ENCODE measurements around the gene TMPRSS11D. TPM values are rescaled to one million over a fixed set of nuclear protein-coding genes. Genes with fewer than 3 reads are reported as not detected.

Gene TMPRSS11D
- total RNA-seq, 1 experiment from 2014 or later = not detected

DNA sequence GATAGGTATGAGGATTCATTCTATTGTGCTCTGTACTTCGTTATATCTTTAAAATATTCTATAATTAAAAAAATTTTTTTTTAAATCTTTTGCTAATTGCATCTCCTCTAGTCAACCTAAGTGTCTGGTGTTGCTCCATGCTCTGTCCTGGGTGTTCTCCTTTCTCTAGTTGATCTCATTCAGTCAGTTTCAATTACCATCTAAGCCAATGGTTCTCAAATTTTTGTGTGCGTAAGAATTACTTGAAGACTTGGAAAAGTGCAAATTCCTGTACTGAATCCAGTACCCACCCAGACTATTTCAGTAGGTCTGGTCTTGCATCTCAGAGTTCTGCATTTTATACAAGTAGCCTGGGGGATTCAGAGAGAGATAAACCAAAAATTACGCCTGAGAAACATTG is 6.7 kb downstream of the TMPRSS11D start:
- Mint-ChIP-seq H3K9me3 (no peaks in the 10 kb centered on the region), H3K36me3 (ENCODE audit: insufficient read depth in 1 of 3, low read depth in 3 of 3) (no peaks in the 10 kb centered on the region), H3K4me3 (no peak overlapping the region), H3K27me3 (ENCODE audit: low read depth) (no peaks in the 10 kb centered on the region), H3K27ac (no peak overlapping the region), H3K4me1 (peaks cover 9 to 11% of the 10 kb centered on the region in 2 experiments)
- Histone ChIP-seq H2BK20ac (ENCODE audit: low read depth, low read length, poor library complexity, severe bottlenecking) (no peak overlapping the region), H2AK5ac (ENCODE audit: insufficient read length, low read length) (no peak overlapping the region), H3K56ac (ENCODE audit: insufficient read length, low read depth, low read length) (no peak overlapping the region), H3K9me3 (ENCODE audit: control insufficient read depth, low read depth, low read length) (no peaks in the 10 kb centered on the region), H4K8ac (replicated peaks; ENCODE audit: insufficient read length, low read depth, low read length) (no peak overlapping the region), H3K18ac (ENCODE audit: insufficient read length, low read depth, low read length) (no peak overlapping the region), H3K14ac (ENCODE audit: insufficient read depth, low read length) (no peak overlapping the region), H3K4ac (ENCODE audit: low read depth, low read length) (no peak overlapping the region), H4K20me1 (ENCODE audit: control insufficient read depth, insufficient read depth, insufficient read length) (no peaks in the 10 kb centered on the region), H2BK5ac (ENCODE audit: insufficient read length, low read length) (no peak overlapping the region), H3T11ph (ENCODE audit: low read length) (no peak overlapping the region), H3K4me2 (ENCODE audit: insufficient read depth, insufficient read length, low read length) (no peak overlapping the region), H2BK12ac (ENCODE audit: insufficient read length, low read depth, low read length) (no peak overlapping the region), H3K27ac (ENCODE audit: insufficient read length, low read depth, low read length) (no peak overlapping the region), H2AFZ (ENCODE audit: low read length) (no peak overlapping the region), H3K4me1 (ENCODE audit: insufficient read depth, low read length) (no peaks in the 10 kb centered on the region), H4K91ac (ENCODE audit: insufficient read length, low read depth, low read length) (no peak overlapping the region), H3K79me1 (ENCODE audit: insufficient read depth, low read depth, low read length, poor library complexity, severe bottlenecking) (no peaks in the 10 kb centered on the region), H2BK15ac (ENCODE audit: low read depth, low read length) (no peak overlapping the region), H3K9ac (ENCODE audit: extremely low read depth, insufficient read length, low read length) (no peak overlapping the region), H4K5ac (ENCODE audit: insufficient read length, low read depth, low read length) (no peak overlapping the region), H2BK120ac (ENCODE audit: low read depth, low read length, poor library complexity, severe bottlenecking) (no peak overlapping the region), H3K79me2 (ENCODE audit: insufficient read depth, low read length) (no peaks in the 10 kb centered on the region), H3K23ac (ENCODE audit: insufficient read length, low read depth, low read length) (no peak overlapping the region), H3K27me3 (ENCODE audit: insufficient read depth, low read length) (no peaks in the 10 kb centered on the region), H3K23me2 (ENCODE audit: insufficient read length, low read depth, low read length, poor library complexity, severe bottlenecking) (no peaks in the 10 kb centered on the region)
- WGBS (ENCODE audit: extremely low coverage, insufficient read length, low lambda C conversion rate) = no CpG with 5 or more reads among the region's 3 CpGs
- TF ChIP-seq, protein P1, sequence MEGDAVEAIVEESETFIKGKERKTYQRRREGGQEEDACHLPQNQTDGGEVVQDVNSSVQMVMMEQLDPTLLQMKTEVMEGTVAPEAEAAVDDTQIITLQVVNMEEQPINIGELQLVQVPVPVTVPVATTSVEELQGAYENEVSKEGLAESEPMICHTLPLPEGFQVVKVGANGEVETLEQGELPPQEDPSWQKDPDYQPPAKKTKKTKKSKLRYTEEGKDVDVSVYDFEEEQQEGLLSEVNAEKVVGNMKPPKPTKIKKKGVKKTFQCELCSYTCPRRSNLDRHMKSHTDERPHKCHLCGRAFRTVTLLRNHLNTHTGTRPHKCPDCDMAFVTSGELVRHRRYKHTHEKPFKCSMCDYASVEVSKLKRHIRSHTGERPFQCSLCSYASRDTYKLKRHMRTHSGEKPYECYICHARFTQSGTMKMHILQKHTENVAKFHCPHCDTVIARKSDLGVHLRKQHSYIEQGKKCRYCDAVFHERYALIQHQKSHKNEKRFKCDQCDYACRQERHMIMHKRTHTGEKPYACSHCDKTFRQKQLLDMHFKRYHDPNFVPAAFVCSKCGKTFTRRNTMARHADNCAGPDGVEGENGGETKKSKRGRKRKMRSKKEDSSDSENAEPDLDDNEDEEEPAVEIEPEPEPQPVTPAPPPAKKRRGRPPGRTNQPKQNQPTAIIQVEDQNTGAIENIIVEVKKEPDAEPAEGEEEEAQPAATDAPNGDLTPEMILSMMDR (conservative IDR thresholded peaks at IDR 0.05) = no peak
- no peak for DNase-seq

Measured in H9 (cell line).